ENCODE results near the gene BICD1. TPM values are rescaled to one million over a fixed set of nuclear protein-coding genes. Genes with fewer than 3 reads are reported as not detected.

BICD1 gene
- polyA plus RNA-seq, 1 of the 3 experiments (the other 2 are of a cell fraction): 12.1 TPM

DNA sequence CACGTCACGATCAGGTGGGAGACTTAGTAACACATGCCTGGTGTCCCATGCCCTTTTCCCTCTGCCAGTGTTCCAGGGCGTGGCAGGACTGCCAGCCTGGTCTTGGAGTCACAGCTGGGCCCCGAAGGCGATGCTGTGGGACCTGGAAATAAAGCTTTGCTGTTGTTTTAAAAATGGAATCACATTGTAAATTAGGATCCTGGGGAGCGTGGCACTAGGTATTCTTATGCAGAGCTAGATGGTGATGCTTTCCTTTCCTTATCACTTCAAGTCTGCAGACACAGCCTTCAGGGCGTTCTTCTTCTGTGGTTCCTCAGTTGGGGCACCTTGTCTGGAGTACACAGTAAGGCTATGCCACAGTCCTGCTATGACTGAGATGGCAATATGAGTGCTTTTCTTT lies 64.6 kb downstream of the BICD1 start:
- H3K4me1 ChIP-seq (ENCODE audit: control insufficient read depth in 1 of 2, insufficient read depth in 2 of 2, low read depth in 1 of 2, low read length in 1 of 2): peaks cover 0 to 8% of the 10 kb centered on the region in 2 experiments; a peak in 2 of 4 replicates
- ChIA-PET POLR2A (no interaction called here), CTCF (interaction anchor here (0.9 to 1.1 kb wide), 2 partner anchors 9 to 63 kb away, joined by 3 read pairs; no protein-coding TSS in a partner anchor)
- H3K79me2 ChIP-seq (ENCODE audit: insufficient read depth): peaks cover 21% of the 10 kb centered on the region
- H3K9ac ChIP-seq: no peak overlapping the region
- no peaks in the 10 kb centered on the region for H3K9me3 ChIP-seq
- TF ChIP-seq CHD2 (IDR thresholded peaks at IDR 0.05; ENCODE audit: low read length, partially characterized antibody): no peak
- TF ChIP-seq GABPA (IDR thresholded peaks at IDR 0.05; ENCODE audit: low read depth): no peak
- TF ChIP-seq TEAD4 (IDR thresholded peaks at IDR 0.05; ENCODE audit: borderline replicate concordance, insufficient read depth): no peak
- no peaks in the 10 kb centered on the region for H3K9me2 ChIP-seq
- H2AFZ ChIP-seq (ENCODE audit: low read depth): no peak overlapping the region
- DNase-seq: no peak
- H3K36me3 ChIP-seq (replicated peaks in 1 of 2; ENCODE audit: control insufficient read depth in 1 of 2, insufficient read depth in 2 of 2, low read length in 1 of 2): peaks cover 0 to 10% of the 10 kb centered on the region in 2 experiments
- H3K4me3 ChIP-seq (ENCODE audit: low read depth in 2 of 2, low read length in 1 of 2): no peak overlapping the region
- 89% methylated on average over 6 of the region's 7 CpGs for WGBS (ENCODE audit: low lambda C conversion rate)
- H3K27me3 ChIP-seq (ENCODE audit: insufficient read depth): no peaks in the 10 kb centered on the region
- peaks cover 4% of the 10 kb centered on the region for H3F3A ChIP-seq (replicated peaks; ENCODE audit: insufficient read depth)
- H4K20me1 ChIP-seq (ENCODE audit: insufficient read depth): no peaks in the 10 kb centered on the region
- H3K4me2 ChIP-seq: no peak overlapping the region
- H3K27ac ChIP-seq (ENCODE audit: low read depth in 2 of 2, low read length in 1 of 2): no peak overlapping the region

DNA sequence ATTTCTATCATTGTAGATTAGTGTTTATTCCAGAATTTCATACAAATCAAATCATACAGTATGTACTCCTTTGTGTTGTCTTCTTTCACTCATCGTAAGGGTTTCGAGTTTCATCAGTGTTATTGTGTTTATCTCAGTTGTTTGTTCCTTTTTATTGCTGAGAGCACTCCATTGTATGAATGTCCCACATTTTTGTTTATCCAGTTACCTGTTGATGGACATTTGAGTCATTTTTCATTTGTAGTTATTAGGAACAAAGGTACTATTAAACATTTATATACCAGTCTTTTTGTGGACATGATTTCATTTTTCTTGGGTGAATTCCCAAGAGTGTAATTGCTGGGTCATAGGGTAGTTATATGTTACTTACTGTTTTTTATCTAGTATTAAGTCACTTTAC lies 70.0 kb downstream of the BICD1 start:
- H3K79me2 ChIP-seq (ENCODE audit: insufficient read depth): peaks cover 15% of the 10 kb centered on the region; the same call in 1 of the 2 replicates
- no peak for DNase-seq
- H3K4me1 ChIP-seq (ENCODE audit: control insufficient read depth in 1 of 2, insufficient read depth in 2 of 2, low read depth in 1 of 2, low read length in 1 of 2): peaks cover 3 to 19% of the 10 kb centered on the region in 2 experiments; a peak in 3 of 4 replicates
- H3K9me3 ChIP-seq: no peaks in the 10 kb centered on the region
- H3F3A ChIP-seq (replicated peaks; ENCODE audit: insufficient read depth): peaks cover 4% of the 10 kb centered on the region
- H3K27me3 ChIP-seq (ENCODE audit: insufficient read depth): no peaks in the 10 kb centered on the region
- no peak overlapping the region for H3K4me2 ChIP-seq
- 97% methylated on average over 2 of the region's 2 CpGs for WGBS (ENCODE audit: low lambda C conversion rate)
- H3K9me2 ChIP-seq: no peaks in the 10 kb centered on the region
- no peaks in the 10 kb centered on the region; the same call in 1 of the 2 replicates for H4K20me1 ChIP-seq (ENCODE audit: insufficient read depth)
- H3K27ac ChIP-seq (ENCODE audit: low read depth in 2 of 2, low read length in 1 of 2): no peak overlapping the region
- H2AFZ ChIP-seq (ENCODE audit: low read depth): no peak overlapping the region
- TF ChIP-seq JUND (IDR thresholded peaks at IDR 0.05) (no peak), TCF12 (IDR thresholded peaks at IDR 0.05) (no peak), YY1 (IDR thresholded peaks at IDR 0.05; ENCODE audit: low read depth) (no peak), EZH2phosphoT487 (IDR thresholded peaks at IDR 0.05; ENCODE audit: borderline replicate concordance, low read depth) (no peak), IRF3 (IDR thresholded peaks at IDR 0.05; ENCODE audit: low read depth, low read length) (no peak), FOSL2 (IDR thresholded peaks at IDR 0.05; ENCODE audit: borderline replicate concordance, low read depth) (no peak), SIN3A (IDR thresholded peaks at IDR 0.05; ENCODE audit: borderline replicate concordance, low read depth, low read length) (no peak), TEAD4 (IDR thresholded peaks at IDR 0.05; ENCODE audit: borderline replicate concordance, insufficient read depth) (no peak), USF2 (IDR thresholded peaks at IDR 0.05; ENCODE audit: borderline replicate concordance, low read depth, low read length) (no peak), RXRA (IDR thresholded peaks at IDR 0.05; ENCODE audit: borderline replicate concordance, low read depth) (no peak), RAD21 (IDR thresholded peaks at IDR 0.05; ENCODE audit: low read length) (no peak), SMC3 (IDR thresholded peaks at IDR 0.05; ENCODE audit: low read depth, low read length) (no peak), NRF1 (IDR thresholded peaks at IDR 0.05; ENCODE audit: low read depth, low read length) (no peak), NFIC (IDR thresholded peaks at IDR 0.05; ENCODE audit: borderline replicate concordance) (no peak), ELF1 (IDR thresholded peaks at IDR 0.05) (no peak)
- TF ChIP-seq, protein P1, sequence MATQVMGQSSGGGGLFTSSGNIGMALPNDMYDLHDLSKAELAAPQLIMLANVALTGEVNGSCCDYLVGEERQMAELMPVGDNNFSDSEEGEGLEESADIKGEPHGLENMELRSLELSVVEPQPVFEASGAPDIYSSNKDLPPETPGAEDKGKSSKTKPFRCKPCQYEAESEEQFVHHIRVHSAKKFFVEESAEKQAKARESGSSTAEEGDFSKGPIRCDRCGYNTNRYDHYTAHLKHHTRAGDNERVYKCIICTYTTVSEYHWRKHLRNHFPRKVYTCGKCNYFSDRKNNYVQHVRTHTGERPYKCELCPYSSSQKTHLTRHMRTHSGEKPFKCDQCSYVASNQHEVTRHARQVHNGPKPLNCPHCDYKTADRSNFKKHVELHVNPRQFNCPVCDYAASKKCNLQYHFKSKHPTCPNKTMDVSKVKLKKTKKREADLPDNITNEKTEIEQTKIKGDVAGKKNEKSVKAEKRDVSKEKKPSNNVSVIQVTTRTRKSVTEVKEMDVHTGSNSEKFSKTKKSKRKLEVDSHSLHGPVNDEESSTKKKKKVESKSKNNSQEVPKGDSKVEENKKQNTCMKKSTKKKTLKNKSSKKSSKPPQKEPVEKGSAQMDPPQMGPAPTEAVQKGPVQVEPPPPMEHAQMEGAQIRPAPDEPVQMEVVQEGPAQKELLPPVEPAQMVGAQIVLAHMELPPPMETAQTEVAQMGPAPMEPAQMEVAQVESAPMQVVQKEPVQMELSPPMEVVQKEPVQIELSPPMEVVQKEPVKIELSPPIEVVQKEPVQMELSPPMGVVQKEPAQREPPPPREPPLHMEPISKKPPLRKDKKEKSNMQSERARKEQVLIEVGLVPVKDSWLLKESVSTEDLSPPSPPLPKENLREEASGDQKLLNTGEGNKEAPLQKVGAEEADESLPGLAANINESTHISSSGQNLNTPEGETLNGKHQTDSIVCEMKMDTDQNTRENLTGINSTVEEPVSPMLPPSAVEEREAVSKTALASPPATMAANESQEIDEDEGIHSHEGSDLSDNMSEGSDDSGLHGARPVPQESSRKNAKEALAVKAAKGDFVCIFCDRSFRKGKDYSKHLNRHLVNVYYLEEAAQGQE (IDR thresholded peaks at IDR 0.05; ENCODE audit: low read depth, low read length): no peak
- TF ChIP-seq, protein P2, sequence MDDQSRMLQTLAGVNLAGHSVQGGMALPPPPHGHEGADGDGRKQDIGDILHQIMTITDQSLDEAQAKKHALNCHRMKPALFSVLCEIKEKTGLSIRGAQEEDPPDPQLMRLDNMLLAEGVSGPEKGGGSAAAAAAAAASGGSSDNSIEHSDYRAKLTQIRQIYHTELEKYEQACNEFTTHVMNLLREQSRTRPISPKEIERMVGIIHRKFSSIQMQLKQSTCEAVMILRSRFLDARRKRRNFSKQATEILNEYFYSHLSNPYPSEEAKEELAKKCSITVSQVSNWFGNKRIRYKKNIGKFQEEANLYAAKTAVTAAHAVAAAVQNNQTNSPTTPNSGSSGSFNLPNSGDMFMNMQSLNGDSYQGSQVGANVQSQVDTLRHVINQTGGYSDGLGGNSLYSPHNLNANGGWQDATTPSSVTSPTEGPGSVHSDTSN (IDR thresholded peaks at IDR 0.05): no peak
- no peak overlapping the region for H3K9ac ChIP-seq
- no peak overlapping the region for H3K4me3 ChIP-seq (ENCODE audit: low read depth in 2 of 2, low read length in 1 of 2)
- H3K36me3 ChIP-seq (replicated peaks in 1 of 2; ENCODE audit: control insufficient read depth in 1 of 2, insufficient read depth in 2 of 2, low read length in 1 of 2): peaks cover 0 to 12% of the 10 kb centered on the region in 2 experiments
- ChIA-PET CTCF (interaction anchor here (1.9 kb wide), 1 partner anchor 116 kb away, joined by 6 read pairs; no protein-coding TSS in a partner anchor), POLR2A (no interaction called here)
